GM12891 (cell line): ENCODE data around the gene DAO.

Experiments used
- POLR2A ChIP-seq: IDR thresholded peaks from 2 replicates; pipeline ENCODE4 v1.6.1; 2011; ENCODE audit warnings: low read depth, low read length, control low read depth
- POU2F2 ChIP-seq: IDR thresholded peaks from 2 replicates; pipeline ENCODE4 v1.6.1; 2011; ENCODE audit warnings: low read depth, mild to moderate bottlenecking, control low read depth, low read length, moderate library complexity

- TF ChIP-seq POLR2A = no peak
- TF ChIP-seq POU2F2 = no peak
Observed at GRCh38 chr12:108850854-108851573, 28.9 kb upstream of the DAO start.
